Heart left ventricle (tissue), 13 donors: ENCODE measurements around the gene ZFP37.

Source experiments
- POLR2A ChIP-seq, 2 donors: fragments of 450-650 bp; IDR thresholded peaks; one replicate each; pipeline ENCODE4 v1.6.1; 2017; ENCODE audit warnings: antibody characterized with exemption in 2 of 2, mild to moderate bottlenecking in 2 of 2, moderate library complexity in 2 of 2
- TF ChIP-seq, protein P1 (sequence below), 12 donors: fragments of 200-600 bp; sonication (generic) in 4 of 12; IDR thresholded peaks; one replicate each; pipeline versions ENCODE4 v1.5.0 to v1.8.0; 2018 to 2022; ENCODE audit warnings: antibody characterized with exemption in 12 of 12, mild to moderate bottlenecking in 5 of 12
- donor health status: ischemic (EF 13 %, LVEDD 7.1; RV severe dilation, severe dysfunction).
- donor health status: DM: no; HTN: yes; CAD: no.
- donor health status: DM: no; HTN: no; CAD: no.
- donor health status: ischemic (EF 25% LVEDD 6.9; RV normal size, moderate dysfunction).
- donor health status: ischemic (EF 25% LVEDD 5.7; RV mildly dilated, moderate dysfunction).
- donor health status: ischemic (EF 35%, LVEDD 5.7; RV mildly dilated, moderate dysfunction).
- donor health status: nonischemic (EF 11% LVEDD 7.7; RV severe dilation, severe dysfunction).
- donor health status: DM: yes; HTN: yes; CAD: no.
- donor health status: PGD.
- donor health status: ischemic (EF 29% LVEDD 5.4; RV normal size, mild dysfunction).
- donor health status: nonischemic (EF 23%, LVEDD 6.1; RV moderate dilation, normal function).

DNA sequence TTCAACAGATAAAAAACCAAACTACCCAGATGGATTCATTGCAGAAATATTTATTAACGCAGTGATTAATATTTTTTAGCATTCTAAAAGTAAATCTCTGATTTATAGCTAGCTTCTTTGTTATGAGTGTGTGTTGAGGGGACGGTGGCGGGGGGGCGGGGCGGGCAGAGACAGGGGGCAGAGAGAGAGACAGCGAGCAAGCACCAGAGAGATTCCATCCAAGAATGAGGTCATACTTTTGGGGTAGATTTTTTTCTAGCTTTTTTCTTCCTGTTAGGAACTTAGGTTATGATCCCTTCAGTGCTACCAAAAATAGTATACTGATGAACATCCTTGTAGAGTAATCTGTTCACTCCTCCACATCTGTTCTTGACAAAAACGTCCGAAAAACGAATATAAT lies 44.0 kb downstream of the ZFP37 start:
- TF ChIP-seq, protein P1, sequence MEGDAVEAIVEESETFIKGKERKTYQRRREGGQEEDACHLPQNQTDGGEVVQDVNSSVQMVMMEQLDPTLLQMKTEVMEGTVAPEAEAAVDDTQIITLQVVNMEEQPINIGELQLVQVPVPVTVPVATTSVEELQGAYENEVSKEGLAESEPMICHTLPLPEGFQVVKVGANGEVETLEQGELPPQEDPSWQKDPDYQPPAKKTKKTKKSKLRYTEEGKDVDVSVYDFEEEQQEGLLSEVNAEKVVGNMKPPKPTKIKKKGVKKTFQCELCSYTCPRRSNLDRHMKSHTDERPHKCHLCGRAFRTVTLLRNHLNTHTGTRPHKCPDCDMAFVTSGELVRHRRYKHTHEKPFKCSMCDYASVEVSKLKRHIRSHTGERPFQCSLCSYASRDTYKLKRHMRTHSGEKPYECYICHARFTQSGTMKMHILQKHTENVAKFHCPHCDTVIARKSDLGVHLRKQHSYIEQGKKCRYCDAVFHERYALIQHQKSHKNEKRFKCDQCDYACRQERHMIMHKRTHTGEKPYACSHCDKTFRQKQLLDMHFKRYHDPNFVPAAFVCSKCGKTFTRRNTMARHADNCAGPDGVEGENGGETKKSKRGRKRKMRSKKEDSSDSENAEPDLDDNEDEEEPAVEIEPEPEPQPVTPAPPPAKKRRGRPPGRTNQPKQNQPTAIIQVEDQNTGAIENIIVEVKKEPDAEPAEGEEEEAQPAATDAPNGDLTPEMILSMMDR (IDR thresholded peaks at IDR 0.05) = no peak
- TF ChIP-seq POLR2A (IDR thresholded peaks at IDR 0.05) = no peak
